CD14-positive monocyte (primary cell): Measurements from ENCODE around the gene DDAH1. TPM values are rescaled to one million over a fixed set of nuclear protein-coding genes. Genes with fewer than 3 reads are reported as not detected.

Source experiments
- DNase-seq, 3 donors: peaks; one replicate each; pipeline ENCODE4 v3.0.0-alpha.2; 2011 to 2022
- H2AFZ ChIP-seq: 2 replicates; pipeline ENCODE4 v1.6.0; 2012; ENCODE audit warnings: mild to moderate bottlenecking, low read depth, low read length, inconsistent platforms; ENCODE audit not compliant: insufficient read depth, poor library complexity, severe bottlenecking
- H3K27ac ChIP-seq, 2 donors: 1 replicate in 1 of 2; 2 replicates in 1 of 2; pipeline ENCODE4 v1.5.1; 2012 to 2013; ENCODE audit warnings: low read length in 2 of 2, control low read depth in 1 of 2, inconsistent platforms in 1 of 2, low read depth in 1 of 2, mild to moderate bottlenecking in 1 of 2
- H3K27me3 ChIP-seq, 2 donors: one replicate each; pipeline versions ENCODE4 v1.6.0 to v1.6.1; 2011 to 2013; ENCODE audit warnings: low read length in 2 of 2; ENCODE audit not compliant: control insufficient read depth in 2 of 2, insufficient read depth in 2 of 2
- H3K36me3 ChIP-seq, 2 donors: replicated peaks in 1 of 2; 1 replicate in 1 of 2; 2 replicates in 1 of 2; pipeline versions ENCODE4 v1.5.1 to v1.6.1; 2012 to 2013; ENCODE audit warnings: low read length in 2 of 2, control low read depth in 1 of 2, inconsistent platforms in 1 of 2, mild to moderate bottlenecking in 1 of 2; ENCODE audit not compliant: insufficient read depth in 2 of 2, control insufficient read depth in 1 of 2
- H3K4me1 ChIP-seq, 2 donors: 1 replicate in 1 of 2; 2 replicates in 1 of 2; pipeline versions ENCODE4 v1.5.1 to v1.6.1; 2012 to 2013; ENCODE audit warnings: low read length in 2 of 2, control low read depth in 1 of 2, inconsistent platforms in 1 of 2, mild to moderate bottlenecking in 1 of 2, moderate library complexity in 1 of 2; ENCODE audit not compliant: insufficient read depth in 2 of 2, control insufficient read depth in 1 of 2
- H3K4me2 ChIP-seq: replicated peaks from 2 replicates; pipeline ENCODE3; 2012; ENCODE audit warnings: low read length, moderate library complexity, mild to moderate bottlenecking; ENCODE audit not compliant: poor library complexity, severe bottlenecking; ENCODE audit errors: extremely low read depth
- H3K4me3 ChIP-seq, 3 experiments: fragments of 200-600 bp in 1 of 3; sonication (generic) in 1 of 3; replicated peaks in 1 of 3; 1 replicate in 2 of 3; 2 replicates in 1 of 3; pipeline ENCODE4 v1.5.1; 2011 to 2013; ENCODE audit warnings: low read length in 3 of 3, mild to moderate bottlenecking in 3 of 3, control low read depth in 2 of 3, low read depth in 2 of 3, inconsistent platforms in 1 of 3, moderate library complexity in 1 of 3
- H3K79me2 ChIP-seq: 2 replicates; pipeline ENCODE4 v1.6.0; 2012; ENCODE audit warnings: mild to moderate bottlenecking, control low read depth, inconsistent platforms, low read length, moderate library complexity; ENCODE audit not compliant: insufficient read depth
- H3K9ac ChIP-seq: 2 replicates; pipeline ENCODE4 v1.6.0; 2017; ENCODE audit warnings: low read length, mild to moderate bottlenecking; ENCODE audit not compliant: insufficient read depth, poor library complexity, severe bottlenecking
- H3K9me3 ChIP-seq, 2 donors: replicated peaks in 1 of 2; 1 replicate in 1 of 2; 2 replicates in 1 of 2; pipeline versions ENCODE4 v1.5.1 to v1.6.1; 2012 to 2013; ENCODE audit warnings: low read length in 2 of 2, control low read depth in 1 of 2; ENCODE audit not compliant: control insufficient read depth in 1 of 2, insufficient read depth in 1 of 2
- H4K20me1 ChIP-seq: 2 replicates; pipeline ENCODE4 v1.6.0; 2012; ENCODE audit warnings: mild to moderate bottlenecking, low read length, control low read depth, moderate library complexity; ENCODE audit not compliant: insufficient read depth
- H3K27ac Mint-ChIP-seq, 7 donors: one replicate each; pipeline ENCODE4 v1.8.0; 2020; ENCODE audit warnings: mild to moderate bottlenecking in 7 of 7, mixed read lengths in 7 of 7, moderate library complexity in 6 of 7, inconsistent platforms in 2 of 7
- H3K27me3 Mint-ChIP-seq, 3 donors: one replicate each; pipeline ENCODE4 v1.8.0; 2021 to 2022; ENCODE audit warnings: low read depth in 3 of 3, mild to moderate bottlenecking in 3 of 3, mixed read lengths in 3 of 3, moderate library complexity in 3 of 3, inconsistent platforms in 1 of 3
- H3K36me3 Mint-ChIP-seq, 2 donors: one replicate each; pipeline ENCODE4 v1.8.0; 2020; ENCODE audit warnings: mixed read lengths in 2 of 2, inconsistent platforms in 1 of 2, mild to moderate bottlenecking in 1 of 2
- H3K4me1 Mint-ChIP-seq: one replicate; pipeline ENCODE4 v1.8.0; 2020; ENCODE audit warnings: mild to moderate bottlenecking, mixed read lengths
- H3K4me3 Mint-ChIP-seq, 2 donors: one replicate each; pipeline ENCODE4 v1.8.0; 2020; ENCODE audit warnings: mild to moderate bottlenecking in 2 of 2, mixed read lengths in 2 of 2, moderate library complexity in 1 of 2
- H3K9me3 Mint-ChIP-seq, 7 donors: one replicate each; pipeline ENCODE4 v1.8.0; 2020 to 2022; ENCODE audit warnings: mixed read lengths in 7 of 7, mild to moderate bottlenecking in 6 of 7, moderate library complexity in 6 of 7, inconsistent platforms in 2 of 7
- CTCF ChIP-seq: fragments of 200-600 bp; IDR thresholded peaks from one replicate; pipeline ENCODE4 v1.8.0; 2022; ENCODE audit warnings: antibody characterized with exemption, mild to moderate bottlenecking
- WGBS: methylation state at CpG from one replicate; pipeline ENCODE4 v1.1.5; 2013; ENCODE audit warnings: missing lambda C conversion rate; ENCODE audit not compliant: insufficient coverage; 5-methylcytosine and 5-hydroxymethylcytosine counted together
- intact Hi-C, 2 donors: fragments of 100-400 bp; cut with micrococcal nuclease; formaldehyde crosslinking; loops; one replicate each; pipeline versions ENCODE4 v1.15.0 to v1.15.1; 2023
- polyA plus RNA-seq, 3 donors: library from polyadenylated mRNA; depleted of rRNA in 1 of 3; unstranded in 2 of 3; stranded (reverse) in 1 of 3; fragments of 300-500 nt in 2 of 3; fragments of >200 nt in 1 of 3; fragmentation: Illumina TruSeq in 2 of 3; gene quantifications; 1 replicate in 2 of 3; 2 replicates in 1 of 3; pipeline ENCODE4 v1.2.3, GENCODE V29; 2012 to 2021

Gene DDAH1
- polyA plus RNA-seq, 3 donors = not detected

GRCh38 chr1:85397490-85398032, 67.4 kb downstream of the DDAH1 start:
- Histone ChIP-seq H3K9me3 (no peaks in the 10 kb centered on the region), H3K9ac (no peak overlapping the region), H3K79me2 (no peaks in the 10 kb centered on the region), H3K36me3 (no peaks in the 10 kb centered on the region), H4K20me1 (no peaks in the 10 kb centered on the region), H3K4me1 (no peaks in the 10 kb centered on the region), H2AFZ (no peak overlapping the region), H3K4me2 (no peak overlapping the region), H3K4me3 (no peak overlapping the region), H3K27ac (no peak overlapping the region), H3K27me3 (no peaks in the 10 kb centered on the region)
- whole genome bisulfite sequencing = no CpG with 5 or more reads among the region's 4 CpGs
- Mint-ChIP-seq H3K4me1 (no peaks in the 10 kb centered on the region), H3K9me3 (peaks cover 0 to 3% (median 0%) of the 10 kb centered on the region in 7 donors), H3K27ac (no peak overlapping the region), H3K36me3 (no peaks in the 10 kb centered on the region), H3K27me3 (peaks cover 0 to 5% (median 1%) of the 10 kb centered on the region in 3 donors), H3K4me3 (no peak overlapping the region)
- DNase-seq = no peak
- no peak for TF ChIP-seq CTCF
- intact Hi-C loops = no loop called here

- H3K27me3 Mint-ChIP-seq = peaks cover 0 to 5% (median 1%) of the 10 kb centered on the region in 3 donors
- no peaks in the 10 kb centered on the region for H3K4me1 ChIP-seq
- no peak overlapping the region for H3K9ac ChIP-seq
- H3K9me3 ChIP-seq = no peaks in the 10 kb centered on the region
- no peaks in the 10 kb centered on the region for H3K27me3 ChIP-seq
- H3K36me3 ChIP-seq = no peaks in the 10 kb centered on the region
- intact Hi-C loops = no loop called here
- no CpG with 5 or more reads among the region's 2 CpGs for WGBS
- peaks cover 0 to 3% (median 0%) of the 10 kb centered on the region in 7 donors for H3K9me3 Mint-ChIP-seq
- no peak overlapping the region for H3K27ac ChIP-seq
- no peak for DNase-seq
- TF ChIP-seq CTCF = no peak
- H3K4me1 Mint-ChIP-seq = no peaks in the 10 kb centered on the region
- H3K27ac Mint-ChIP-seq = no peak overlapping the region
- H2AFZ ChIP-seq = no peak overlapping the region
- H3K4me3 ChIP-seq = no peak overlapping the region
- H3K4me3 Mint-ChIP-seq = no peak overlapping the region
- no peaks in the 10 kb centered on the region for H4K20me1 ChIP-seq
- H3K79me2 ChIP-seq = no peaks in the 10 kb centered on the region
- H3K4me2 ChIP-seq = no peak overlapping the region
- H3K36me3 Mint-ChIP-seq = no peaks in the 10 kb centered on the region
These were observed 68.8 kb downstream of the DDAH1 start for GRCh38 chr1:85396194-85396593.
